ENCODE measurements around the gene COL8A1.

COL8A1 gene

DNA sequence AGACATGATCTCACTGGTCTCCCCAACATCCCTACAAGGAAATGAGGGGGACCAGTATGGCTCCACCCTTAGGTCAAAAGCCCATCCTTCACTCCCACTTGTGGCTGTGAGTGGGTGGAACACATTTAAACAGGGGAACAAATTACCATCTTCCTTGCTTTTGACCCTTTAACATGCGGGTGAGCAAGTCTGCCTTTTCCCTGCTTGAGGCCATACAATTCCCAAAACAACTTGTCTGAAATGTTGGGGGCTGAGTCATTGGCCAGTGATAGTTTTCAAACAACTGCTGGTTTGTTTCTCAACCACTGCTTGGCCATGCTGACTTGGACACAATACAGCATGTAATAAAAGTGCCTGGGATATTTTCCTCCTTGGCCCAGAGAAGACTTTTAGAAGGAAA is 39.6 kb downstream of the COL8A1 start:
- no peak for DNase-seq

GRCh38 chr3:99678896-99679295 is 40.5 kb downstream of the COL8A1 start:
- DNase-seq = no peak

- DNase-seq = no peak
These were observed 43.1 kb downstream of the COL8A1 start for GRCh38 chr3:99681512-99681911.

- DNase-seq = no peak
These were observed 43.6 kb downstream of the COL8A1 start for GRCh38 chr3:99681976-99682375.

DNA sequence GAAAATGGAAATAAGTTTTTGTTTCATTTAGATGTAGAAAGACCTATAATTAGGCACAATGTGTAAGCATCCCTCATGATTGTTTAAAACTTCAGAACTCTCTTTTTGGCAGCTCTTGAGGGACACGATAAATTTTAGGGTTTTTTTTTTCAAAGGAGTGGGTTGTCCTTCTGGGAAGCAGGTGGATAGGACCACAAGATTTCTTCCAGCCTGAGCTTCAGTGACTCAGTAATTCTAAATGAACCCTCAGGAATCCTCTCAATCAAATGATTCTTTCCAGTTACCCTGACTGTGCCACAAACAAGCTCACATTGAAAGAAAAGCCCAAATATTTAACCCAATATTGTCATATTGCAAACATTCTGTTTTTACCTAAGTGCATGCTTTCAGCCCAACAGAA is 45.1 kb downstream of the COL8A1 start:
- DNase-seq = no peak

DNA sequence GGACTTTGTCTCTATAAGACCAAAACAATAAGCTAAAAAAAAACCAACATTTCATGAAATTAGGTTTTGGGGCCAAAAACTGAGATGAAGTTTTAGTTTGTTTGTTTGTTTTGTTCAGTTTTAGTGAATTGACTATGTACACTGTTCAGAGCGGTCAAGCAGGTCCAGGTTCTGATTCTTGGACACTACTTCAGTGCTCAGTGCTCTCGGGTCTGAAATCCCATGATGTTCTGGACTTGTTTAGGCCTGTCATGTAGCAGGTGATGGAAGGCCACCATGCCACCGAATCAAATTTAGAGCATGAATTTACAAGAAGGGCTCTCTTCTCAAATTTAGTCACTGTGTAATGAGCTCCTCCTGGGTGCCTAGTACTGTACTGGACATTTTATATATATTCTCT is 45.5 kb downstream of the COL8A1 start:
- DNase-seq = no peak

DNA sequence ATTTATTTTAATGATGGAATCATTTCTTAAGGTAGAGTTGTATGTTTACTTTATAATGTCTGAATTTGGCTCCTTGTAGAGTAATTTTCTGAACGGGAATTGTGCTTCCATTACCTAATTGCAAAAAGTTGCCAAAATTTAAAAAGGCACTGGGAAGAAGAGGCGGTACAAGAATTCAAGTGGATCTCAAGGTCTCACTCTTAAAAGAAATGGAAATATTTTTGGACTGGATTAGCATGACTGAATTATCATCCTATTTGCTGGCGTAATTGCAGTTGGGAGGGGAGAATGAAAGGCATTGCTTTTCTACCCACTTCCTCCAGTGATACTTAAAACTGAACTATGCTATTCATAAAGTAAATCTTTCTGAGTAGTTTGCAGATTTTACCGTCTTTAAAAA is 46.2 kb downstream of the COL8A1 start:
- DNase-seq = no peak

DNA sequence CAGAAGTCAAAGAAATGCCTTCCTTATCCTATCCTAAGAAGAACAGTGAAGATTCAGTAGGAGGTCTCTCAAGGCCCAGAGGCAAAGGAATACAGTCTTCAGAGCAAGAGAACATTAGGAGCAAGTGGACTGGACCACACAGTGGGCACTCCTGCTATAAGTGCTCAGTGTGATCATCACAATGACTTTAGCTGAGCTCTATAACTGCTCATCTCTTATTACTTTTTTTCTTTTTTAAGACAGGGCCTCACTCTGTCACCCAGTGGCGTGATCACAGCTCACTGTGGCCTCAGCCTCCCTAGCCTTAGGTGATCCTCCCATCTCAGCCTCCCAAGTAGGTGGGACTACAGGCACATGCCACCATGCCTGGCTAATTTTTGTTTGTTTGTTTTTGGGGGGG is 48.1 kb downstream of the COL8A1 start:
- DNase-seq = no peak

- no peak for DNase-seq
These were observed 48.7 kb downstream of the COL8A1 start for GRCh38 chr3:99686955-99687612.

DNA sequence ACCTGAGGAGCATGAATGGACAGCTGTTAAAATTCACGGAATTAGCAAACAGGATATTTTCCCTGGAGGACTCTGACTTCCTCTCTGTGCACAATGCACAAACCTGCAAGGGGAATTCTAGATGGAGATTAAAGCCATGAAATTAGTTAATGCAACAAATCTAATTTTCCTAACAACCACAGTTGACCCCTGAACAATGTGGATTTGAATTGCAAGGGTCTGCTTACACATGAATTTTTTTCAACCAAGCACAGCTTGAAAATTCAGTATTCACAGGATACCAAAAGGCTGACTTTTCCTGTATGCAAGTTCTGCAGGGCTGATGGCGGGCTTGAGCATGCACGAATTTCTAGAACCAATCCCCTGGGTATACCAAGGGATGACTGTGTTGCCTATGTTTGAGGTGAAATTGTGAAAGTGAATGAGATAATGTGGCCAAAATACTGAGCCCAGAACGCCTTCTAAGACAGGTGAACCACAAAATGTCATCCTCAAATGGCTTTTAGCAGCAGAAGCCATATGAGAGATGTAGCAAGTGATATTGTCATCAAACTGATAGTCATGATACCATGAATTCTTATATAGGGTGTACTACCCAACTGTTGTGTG is 52.5 kb downstream of the COL8A1 start:
- no peak for DNase-seq

- no peak for DNase-seq
These were observed 55.2 kb downstream of the COL8A1 start for GRCh38 chr3:99693636-99694035.

- no peak for DNase-seq
These were observed 58.1 kb downstream of the COL8A1 start for GRCh38 chr3:99696497-99696896.

DNA sequence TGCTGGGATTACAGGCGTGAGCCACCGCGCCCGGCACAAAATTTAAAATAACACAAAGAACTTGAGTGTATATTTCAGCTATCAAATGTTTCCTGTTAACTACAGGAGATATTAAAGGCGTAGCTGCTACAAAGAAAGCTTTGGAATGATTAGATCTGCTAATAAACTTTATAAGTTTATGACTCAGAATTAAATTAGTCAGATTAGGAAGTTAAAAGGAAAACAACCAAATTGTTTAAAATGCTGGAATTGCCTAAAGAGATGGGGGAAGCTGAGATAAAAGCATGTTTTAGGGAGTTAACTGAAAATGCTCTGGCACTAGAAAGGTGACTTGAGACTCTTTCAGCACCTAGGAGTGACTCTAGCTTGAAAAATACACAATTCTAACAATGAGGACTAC is 58.9 kb downstream of the COL8A1 start:
- DNase-seq = no peak

DNA sequence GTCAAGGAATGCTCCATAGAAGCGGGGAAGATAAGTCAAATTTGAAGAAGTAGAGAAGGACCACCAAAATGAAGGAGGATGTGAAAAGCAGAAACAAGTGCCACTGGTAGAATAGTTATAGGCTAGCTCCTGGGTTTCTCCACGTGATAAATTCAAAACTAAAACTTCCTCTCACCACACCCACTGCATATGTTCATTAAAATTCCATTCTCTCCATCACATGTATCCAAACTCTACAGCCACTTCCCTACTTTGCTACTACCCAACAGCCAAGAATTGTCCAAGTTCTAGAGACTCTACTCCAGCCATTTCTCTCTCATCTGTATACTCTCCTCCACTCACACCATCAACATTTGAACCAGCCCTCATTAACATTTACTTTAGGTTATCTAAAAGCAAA is 60.5 kb downstream of the COL8A1 start:
- no peak for DNase-seq

- DNase-seq = no peak
These were observed 61.4 kb downstream of the COL8A1 start for GRCh38 chr3:99699841-99700240.

- DNase-seq = no peak
These were observed 62.4 kb downstream of the COL8A1 start for GRCh38 chr3:99700631-99701268.

DNA sequence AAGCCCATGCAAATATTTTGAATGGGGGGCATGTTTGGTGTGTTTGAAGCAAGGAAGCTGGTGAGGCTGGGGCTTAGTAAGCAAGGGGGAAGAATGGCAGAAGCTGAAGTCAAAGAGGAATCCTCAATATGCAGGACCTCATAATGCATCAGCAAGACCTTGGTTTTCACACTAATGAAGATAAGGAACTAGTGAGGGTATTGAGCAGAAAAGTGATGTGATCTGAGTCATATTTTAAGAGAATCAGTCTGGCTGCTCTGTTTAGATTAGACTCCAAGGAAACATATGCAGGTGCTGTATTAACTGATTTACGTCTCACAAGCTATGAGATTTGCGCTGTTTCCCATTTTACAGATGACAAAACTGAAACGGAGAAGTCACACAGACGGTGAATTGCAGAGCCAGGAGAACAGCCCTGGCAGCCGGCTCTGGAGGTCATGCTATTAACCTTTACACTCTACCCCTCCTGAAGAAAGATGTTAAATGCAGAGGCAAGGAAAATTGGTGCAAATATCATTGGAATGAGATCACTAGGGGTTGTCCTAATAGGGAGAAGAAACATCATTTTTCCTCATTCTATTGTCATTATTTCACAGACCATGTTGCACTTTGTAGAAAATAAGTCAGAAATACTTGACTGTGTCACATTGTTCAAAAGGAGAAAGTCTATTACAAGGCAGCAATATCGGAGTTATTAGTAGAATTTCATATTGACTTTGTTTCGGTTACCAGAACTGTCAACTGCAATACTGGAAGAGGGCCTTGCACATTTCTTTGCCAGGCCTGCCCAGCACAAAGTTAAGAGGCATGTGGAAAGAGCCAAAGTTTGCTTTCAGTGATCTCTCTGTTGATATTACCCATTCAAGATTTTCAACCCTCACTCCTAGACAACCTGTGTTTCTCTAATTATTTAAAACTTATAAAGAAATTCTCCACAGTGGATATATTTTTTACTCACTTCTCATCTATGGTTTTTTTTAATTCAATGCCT is 64.9 kb downstream of the COL8A1 start:
- no peak for DNase-seq

GRCh38 chr3:99704417-99704816 is 66.0 kb downstream of the COL8A1 start:
- DNase-seq = no peak

GRCh38 chr3:99706410-99706809 is 68.0 kb downstream of the COL8A1 start:
- DNase-seq = no peak

DNA sequence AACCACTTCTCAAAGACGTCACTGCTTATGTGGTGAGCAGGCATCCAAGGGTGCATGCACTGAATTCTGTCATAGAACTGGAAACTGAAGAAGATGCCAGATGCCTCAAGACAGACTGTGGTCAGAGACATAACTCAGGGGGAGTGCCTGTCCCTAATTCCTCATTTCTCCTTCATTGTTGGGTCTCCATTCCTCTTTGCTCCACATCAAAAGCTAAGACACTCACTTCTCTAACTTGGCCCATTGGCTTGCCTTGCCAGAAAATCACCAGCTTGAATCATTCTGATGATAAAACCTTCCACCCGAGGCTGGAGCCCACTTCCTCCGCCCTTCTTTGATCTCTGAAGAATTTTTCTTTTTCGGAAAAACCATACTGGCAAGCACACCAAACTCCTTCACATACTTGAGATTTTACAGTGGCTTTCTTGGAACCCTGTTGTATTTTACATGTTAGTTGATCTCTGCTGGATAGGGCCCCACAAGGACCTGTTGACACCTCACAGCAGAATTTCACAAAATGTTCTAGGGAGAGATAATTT is 69.9 kb downstream of the COL8A1 start:
- no peak for DNase-seq

- DNase-seq = no peak
These were observed 71.3 kb downstream of the COL8A1 start for GRCh38 chr3:99709686-99710085.

DNA sequence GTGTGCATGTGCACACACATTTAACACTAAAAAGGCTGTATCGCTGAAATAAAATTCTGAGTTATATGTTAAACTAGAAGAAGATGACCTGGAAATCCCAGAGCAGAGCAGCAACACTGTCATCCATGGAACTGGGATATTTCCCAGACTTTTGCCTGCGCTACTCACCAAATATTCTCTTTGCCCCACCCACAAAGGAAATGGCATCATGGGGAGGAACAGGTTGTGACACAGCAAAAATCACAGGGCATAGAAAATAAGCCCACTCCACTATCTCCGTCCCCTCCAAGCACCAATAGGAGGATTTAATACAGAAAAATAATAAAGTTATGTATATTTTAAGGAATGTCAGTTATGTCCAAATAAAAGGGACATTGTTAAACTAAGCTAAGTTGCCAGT is 71.7 kb downstream of the COL8A1 start:
- no peak for DNase-seq

- no peak for DNase-seq
These were observed 73.0 kb downstream of the COL8A1 start for GRCh38 chr3:99711351-99711750.

Data from DMS79 (cell line).